K562 (cell line): ENCODE measurements around the gene PRKACG. TPM values are rescaled to one million over a fixed set of nuclear protein-coding genes. Genes with fewer than 3 reads are reported as not detected.

Source experiments
- CHD7 ChIP-seq: fragments of 200-600 bp; sonication (generic); IDR thresholded peaks from one replicate; pipeline ENCODE4 v1.6.1; 2012; ENCODE audit warnings: mild to moderate bottlenecking, low read depth, low read length, inconsistent platforms
- GTF2A2 ChIP-seq: IDR thresholded peaks from 2 replicates; pipeline ENCODE4 v1.6.1; 2016; ENCODE audit warnings: mild to moderate bottlenecking, missing genetic modification characterization, missing compliant biosample characterization
- HIVEP1 ChIP-seq: fragments of 250-450 bp; sonication (Bioruptor Pico); IDR thresholded peaks from 2 replicates; pipeline ENCODE4 v1.4.0; 2020; ENCODE audit warnings: mild to moderate bottlenecking
- KAT7 ChIP-seq: sonication (generic); formaldehyde crosslinking; IDR thresholded peaks from 2 replicates; pipeline ENCODE4 v1.8.0; 2022; ENCODE audit warnings: missing genetic modification reagents, mild to moderate bottlenecking, borderline replicate concordance
- OTX1 ChIP-seq: fragments of 450-650 bp; formaldehyde crosslinking; IDR thresholded peaks from 2 replicates; pipeline ENCODE4 v1.4.0; 2022; ENCODE audit warnings: mild to moderate bottlenecking
- SLC30A9 ChIP-seq: fragments of 250-450 bp; sonication (Bioruptor Pico); IDR thresholded peaks from 2 replicates; pipeline ENCODE4 v1.8.0; 2022; ENCODE audit warnings: mild to moderate bottlenecking, moderate library complexity
- TCFL5 ChIP-seq: fragments of 250-450 bp; sonication (Bioruptor Pico); conservative IDR thresholded peaks from 2 replicates; pipeline ENCODE4 v1.6.1; 2021; ENCODE audit warnings: mild to moderate bottlenecking, moderate library complexity, matching md5 sums
- TEAD4 ChIP-seq, 2 experiments: sonication (generic) in 1 of 2; formaldehyde crosslinking in 1 of 2; IDR thresholded peaks; 2 replicates each; pipeline versions ENCODE4 v1.6.1 to v1.8.0; 2012 to 2022; ENCODE audit warnings: borderline replicate concordance in 1 of 2, inconsistent platforms in 1 of 2, low read length in 1 of 2, mild to moderate bottlenecking in 1 of 2, missing genetic modification reagents in 1 of 2
- ZBTB26 ChIP-seq: fragments of 450-650 bp; formaldehyde crosslinking; IDR thresholded peaks from 2 replicates; pipeline ENCODE4 v1.4.0; 2022; ENCODE audit warnings: missing genetic modification characterization
- ZFP1 ChIP-seq: fragments of 450-650 bp; formaldehyde crosslinking; IDR thresholded peaks from 2 replicates; pipeline ENCODE4 v1.4.0; 2020; ENCODE audit warnings: mild to moderate bottlenecking, mixed read lengths
- ZNF23 ChIP-seq: fragments of 250-450 bp; sonication (Bioruptor Pico); IDR thresholded peaks from 2 replicates; pipeline ENCODE4 v1.4.0; 2020; ENCODE audit warnings: mild to moderate bottlenecking
- ZNF592 ChIP-seq: fragments of 450-650 bp; IDR thresholded peaks from 2 replicates; pipeline ENCODE4 v1.6.1; 2017; ENCODE audit warnings: antibody characterized with exemption, mild to moderate bottlenecking
- polyA plus RNA-seq, 8 experiments: library from polyadenylated mRNA; depleted of rRNA in 4 of 8; stranded (reverse) in 5 of 8; unstranded in 3 of 8; fragments of >200 nt; fragmentation: Nextera tagmentation in 2 of 8; fragmentation: Illumina TruSeq in 1 of 8; extraction: Ambion mirVana in 2 of 8; extraction: Trizol in 1 of 8; gene quantifications; 2 replicates each; pipeline versions ENCODE4 v1.2.1 to v1.2.3, GENCODE V29; 2011 to 2014; ENCODE audit warnings: inconsistent platforms in 1 of 8, missing spikeins in 1 of 8
- total RNA-seq, 7 experiments: library from RNA; depleted of rRNA in 6 of 7; stranded (reverse); fragments of >200 nt in 6 of 7; fragmentation: Illumina TruSeq in 2 of 7; extraction: Trizol in 2 of 7; gene quantifications; 2 replicates each; pipeline versions ENCODE4 v1.2.1 to v1.2.3, GENCODE V29; 2011 to 2021; ENCODE audit warnings: low replicate concordance in 1 of 7

PRKACG gene
- total and polyA plus RNA-seq, 9 of the 15 experiments (the other 6 are each of a cell fraction or from before 2014, with no cell fraction given), result not detected

GRCh38 chr9:68983008-68983411 lies 30.9 kb downstream of the PRKACG start (continued):
- TF ChIP-seq TEAD4 (IDR thresholded peaks at IDR 0.05; ENCODE audit: low read length) (peak; percentile 55), TEAD4 (CRISPR knock-in tag; IDR thresholded peaks at IDR 0.05; ENCODE audit: borderline replicate concordance) (no peak), ZNF592 (0 out of 2 replicates have a peak, but pooled peaks have one; percentile 31), HIVEP1 (no peak), KAT7 (CRISPR knock-in tag) (no peak), GTF2A2 (tag) (no peak), CHD7 (no peak), ZFP1 (CRISPR knock-in tag) (no peak), ZNF23 (CRISPR knock-in tag) (no peak), TCFL5 (CRISPR knock-in tag) (no peak), ZBTB26 (no peak), SLC30A9 (CRISPR knock-in tag) (no peak), OTX1 (CRISPR knock-in tag) (no peak)
